Measurements from ENCODE around the gene TMEM100.

Gene TMEM100

GRCh38 chr17:55699181-55699860 is 23.3 kb downstream of the TMEM100 start:
- CTCF ChIA-PET, result no interaction called here

GRCh38 chr17:55694286-55694910 is 28.3 kb downstream of the TMEM100 start:
- no peaks in the 10 kb centered on the region for H3K9me3 ChIP-seq (ENCODE audit: control extremely low read depth in 1 of 5, control insufficient read depth in 4 of 5, insufficient read depth in 2 of 5, low read depth in 1 of 5, low read length in 4 of 5)
- H3K27ac ChIP-seq (ENCODE audit: insufficient read depth in 1 of 2, low read depth in 1 of 2, low read length in 2 of 2, poor library complexity in 1 of 2, severe bottlenecking in 2 of 2), result no peak overlapping the region
- CTCF ChIA-PET, result interaction anchor here (1.2 kb wide), 1 partner anchor 168 kb away, joined by 3 read pairs; no protein-coding TSS in a partner anchor
- DNase-seq, result no peak
- H3K4me1 ChIP-seq (ENCODE audit: control extremely low read depth in 1 of 4, control insufficient read depth in 4 of 4, insufficient read depth in 4 of 4, low read length in 3 of 4), result no peaks in the 10 kb centered on the region
- 96% methylated on average over 3 of the region's 5 CpGs for WGBS (ENCODE audit: insufficient coverage)
- H3K36me3 ChIP-seq (ENCODE audit: control insufficient read depth in 4 of 4, insufficient read depth in 4 of 4, low read length in 3 of 4), result no peaks in the 10 kb centered on the region
- POLR2A ChIA-PET, result no interaction called here
- H3K4me3 ChIP-seq (ENCODE audit: control insufficient read depth in 1 of 7, extremely low read depth in 1 of 7, insufficient read depth in 4 of 7, low read depth in 2 of 7, low read length in 6 of 7), result no peak overlapping the region
- H3K27me3 ChIP-seq (replicated peaks in 2 of 5; ENCODE audit: control insufficient read depth in 4 of 5, insufficient read depth in 5 of 5, low read length in 4 of 5), result no peaks in the 10 kb centered on the region

More at GRCh38 chr17:55699181-55699860, 23.3 kb downstream of the TMEM100 start:
- Histone ChIP-seq H3K27me3 (replicated peaks in 2 of 5; ENCODE audit: control insufficient read depth in 4 of 5, insufficient read depth in 5 of 5, low read length in 4 of 5) (no peaks in the 10 kb centered on the region), H3K27ac (ENCODE audit: insufficient read depth in 1 of 2, low read depth in 1 of 2, low read length in 2 of 2, poor library complexity in 1 of 2, severe bottlenecking in 2 of 2) (no peak overlapping the region), H3K4me1 (ENCODE audit: control extremely low read depth in 1 of 4, control insufficient read depth in 4 of 4, insufficient read depth in 4 of 4, low read length in 3 of 4) (no peaks in the 10 kb centered on the region), H3K4me3 (ENCODE audit: control insufficient read depth in 1 of 7, extremely low read depth in 1 of 7, insufficient read depth in 4 of 7, low read depth in 2 of 7, low read length in 6 of 7) (no peak overlapping the region), H3K36me3 (ENCODE audit: control insufficient read depth in 4 of 4, insufficient read depth in 4 of 4, low read length in 3 of 4) (no peaks in the 10 kb centered on the region), H3K9me3 (ENCODE audit: control extremely low read depth in 1 of 5, control insufficient read depth in 4 of 5, insufficient read depth in 2 of 5, low read depth in 1 of 5, low read length in 4 of 5) (peaks cover 0 to 8% (median 4%) of the 10 kb centered on the region in 5 experiments)
- POLR2A ChIA-PET, result no interaction called here
- WGBS (ENCODE audit: insufficient coverage), result 89% methylated on average over 5 of the region's 8 CpGs
- no peak for DNase-seq

- H3K36me3 ChIP-seq (ENCODE audit: control insufficient read depth in 4 of 4, insufficient read depth in 4 of 4, low read length in 3 of 4), result no peaks in the 10 kb centered on the region
- no peak for DNase-seq
- H3K27ac ChIP-seq (ENCODE audit: insufficient read depth in 1 of 2, low read depth in 1 of 2, low read length in 2 of 2, poor library complexity in 1 of 2, severe bottlenecking in 2 of 2), result no peak overlapping the region
- no peaks in the 10 kb centered on the region for H3K9me3 ChIP-seq (ENCODE audit: control extremely low read depth in 1 of 5, control insufficient read depth in 4 of 5, insufficient read depth in 2 of 5, low read depth in 1 of 5, low read length in 4 of 5)
- WGBS (ENCODE audit: insufficient coverage), result 94% methylated on average over 3 of the region's 5 CpGs
- no peaks in the 10 kb centered on the region for H3K4me1 ChIP-seq (ENCODE audit: control extremely low read depth in 1 of 4, control insufficient read depth in 4 of 4, insufficient read depth in 4 of 4, low read length in 3 of 4)
- POLR2A ChIA-PET, result no interaction called here
- no peaks in the 10 kb centered on the region for H3K27me3 ChIP-seq (replicated peaks in 2 of 5; ENCODE audit: control insufficient read depth in 4 of 5, insufficient read depth in 5 of 5, low read length in 4 of 5)
- no peak overlapping the region for H3K4me3 ChIP-seq (ENCODE audit: control insufficient read depth in 1 of 7, extremely low read depth in 1 of 7, insufficient read depth in 4 of 7, low read depth in 2 of 7, low read length in 6 of 7)
- CTCF ChIA-PET, result interaction anchor here (1.2 kb wide), 1 partner anchor 168 kb away, joined by 3 read pairs; no protein-coding TSS in a partner anchor
Measured at GRCh38 chr17:55693254-55694216, 29.1 kb downstream of the TMEM100 start.

GRCh38 chr17:55692276-55692675 is 30.4 kb downstream of the TMEM100 start:
- no peak overlapping the region for H3K4me3 ChIP-seq (ENCODE audit: control insufficient read depth in 1 of 7, extremely low read depth in 1 of 7, insufficient read depth in 4 of 7, low read depth in 2 of 7, low read length in 6 of 7)
- no peaks in the 10 kb centered on the region for H3K4me1 ChIP-seq (ENCODE audit: control extremely low read depth in 1 of 4, control insufficient read depth in 4 of 4, insufficient read depth in 4 of 4, low read length in 3 of 4)
- H3K27me3 ChIP-seq (replicated peaks in 2 of 5; ENCODE audit: control insufficient read depth in 4 of 5, insufficient read depth in 5 of 5, low read length in 4 of 5), result no peaks in the 10 kb centered on the region
- no peak for DNase-seq
- H3K9me3 ChIP-seq (ENCODE audit: control extremely low read depth in 1 of 5, control insufficient read depth in 4 of 5, insufficient read depth in 2 of 5, low read depth in 1 of 5, low read length in 4 of 5), result peaks cover 0 to 3% (median under 1%) of the 10 kb centered on the region in 5 experiments
- H3K36me3 ChIP-seq (ENCODE audit: control insufficient read depth in 4 of 4, insufficient read depth in 4 of 4, low read length in 3 of 4), result no peaks in the 10 kb centered on the region
- 100% methylated on average over 2 of the region's 2 CpGs for WGBS (ENCODE audit: insufficient coverage)
- CTCF ChIA-PET, result no interaction called here
- no peak overlapping the region for H3K27ac ChIP-seq (ENCODE audit: insufficient read depth in 1 of 2, low read depth in 1 of 2, low read length in 2 of 2, poor library complexity in 1 of 2, severe bottlenecking in 2 of 2)
- POLR2A ChIA-PET, result no interaction called here

- Histone ChIP-seq H3K27ac (ENCODE audit: insufficient read depth in 1 of 2, low read depth in 1 of 2, low read length in 2 of 2, poor library complexity in 1 of 2, severe bottlenecking in 2 of 2) (no peak overlapping the region), H3K36me3 (ENCODE audit: control insufficient read depth in 4 of 4, insufficient read depth in 4 of 4, low read length in 3 of 4) (no peaks in the 10 kb centered on the region), H3K4me1 (ENCODE audit: control extremely low read depth in 1 of 4, control insufficient read depth in 4 of 4, insufficient read depth in 4 of 4, low read length in 3 of 4) (no peaks in the 10 kb centered on the region), H3K4me3 (ENCODE audit: control insufficient read depth in 1 of 7, extremely low read depth in 1 of 7, insufficient read depth in 4 of 7, low read depth in 2 of 7, low read length in 6 of 7) (no peak overlapping the region), H3K27me3 (replicated peaks in 2 of 5; ENCODE audit: control insufficient read depth in 4 of 5, insufficient read depth in 5 of 5, low read length in 4 of 5) (no peaks in the 10 kb centered on the region), H3K9me3 (ENCODE audit: control extremely low read depth in 1 of 5, control insufficient read depth in 4 of 5, insufficient read depth in 2 of 5, low read depth in 1 of 5, low read length in 4 of 5) (peaks cover 0 to 5% (median 2%) of the 10 kb centered on the region in 5 experiments)
- DNase-seq, result no peak
- ChIA-PET CTCF (no interaction called here), POLR2A (no interaction called here)
Measured at GRCh38 chr17:55691666-55692065, 31.0 kb downstream of the TMEM100 start.

GRCh38 chr17:55690105-55690508 is 32.6 kb downstream of the TMEM100 start:
- Histone ChIP-seq H3K27me3 (replicated peaks in 2 of 5; ENCODE audit: control insufficient read depth in 4 of 5, insufficient read depth in 5 of 5, low read length in 4 of 5) (no peaks in the 10 kb centered on the region), H3K36me3 (ENCODE audit: control insufficient read depth in 4 of 4, insufficient read depth in 4 of 4, low read length in 3 of 4) (no peaks in the 10 kb centered on the region), H3K4me3 (ENCODE audit: control insufficient read depth in 1 of 7, extremely low read depth in 1 of 7, insufficient read depth in 4 of 7, low read depth in 2 of 7, low read length in 6 of 7) (no peak overlapping the region), H3K4me1 (ENCODE audit: control extremely low read depth in 1 of 4, control insufficient read depth in 4 of 4, insufficient read depth in 4 of 4, low read length in 3 of 4) (no peaks in the 10 kb centered on the region), H3K27ac (ENCODE audit: insufficient read depth in 1 of 2, low read depth in 1 of 2, low read length in 2 of 2, poor library complexity in 1 of 2, severe bottlenecking in 2 of 2) (no peak overlapping the region), H3K9me3 (ENCODE audit: control extremely low read depth in 1 of 5, control insufficient read depth in 4 of 5, insufficient read depth in 2 of 5, low read depth in 1 of 5, low read length in 4 of 5) (peaks cover 0 to 5% (median 2%) of the 10 kb centered on the region in 5 experiments)
- CTCF ChIA-PET, result interaction anchor here (0.9 to 1.4 kb wide), 3 partner anchors 49 to 164 kb away, joined by 3 to 5 read pairs (median 3); no protein-coding TSS in a partner anchor
- 86% methylated on average over 1 of the region's 2 CpGs for WGBS (ENCODE audit: insufficient coverage)
- POLR2A ChIA-PET, result no interaction called here
- DNase-seq, result no peak

All from common myeloid progenitor, CD34-positive (primary cell).